ENCODE data around the gene LRRC17. TPM values are rescaled to one million over a fixed set of nuclear protein-coding genes. Genes with fewer than 3 reads are reported as not detected.
A peak's percentile ranks its signal among the peaks of the same experiment; 100 is the strongest.

Gene LRRC17
- total and polyA plus RNA-seq, 2 experiments from 2014 or later = 0.18 to 1.5 TPM

GRCh38 chr7:102991540-102992214 is 78.9 kb downstream of the LRRC17 start:
- WGBS, 2 experiments (ENCODE audit: low coverage in 1 of 2, low lambda C conversion rate in 2 of 2, missing lambda C conversion rate in 2 of 2) = 17 to 21% methylated on average over 2 of the region's 2 CpGs
- Histone ChIP-seq H3K9ac (no peak overlapping the region), H3K36me3 (ENCODE audit: low read depth) (no peaks in the 10 kb centered on the region), H2AFZ (no peak overlapping the region), H3K4me2 (ENCODE audit: unreplicated experiment) (peak overlapping the region; percentile 32), H4K20me1 (ENCODE audit: insufficient read depth) (no peaks in the 10 kb centered on the region), H3K79me2 (ENCODE audit: insufficient read depth) (no peaks in the 10 kb centered on the region), H3K4me1 (ENCODE audit: insufficient read depth) (peaks cover 40% of the 10 kb centered on the region), H3F3A (ENCODE audit: insufficient read depth) (peaks cover 32% of the 10 kb centered on the region), H3K4me3 (no peak overlapping the region), H3K27ac (peak overlapping the region; percentile 23), H3K9me2 (ENCODE audit: insufficient read depth) (no peaks in the 10 kb centered on the region), H3K9me3 (ENCODE audit: low read depth) (no peaks in the 10 kb centered on the region), H3K27me3 (replicated peaks; ENCODE audit: insufficient read depth) (no peaks in the 10 kb centered on the region)
- in situ Hi-C loops (cut with MboI) = no loop called here
- no peak for TF ChIP-seq EZH2phosphoT487 (IDR thresholded peaks at IDR 0.05; ENCODE audit: insufficient read depth, low read depth)
- DNase-seq = peak; percentile 97

DNA sequence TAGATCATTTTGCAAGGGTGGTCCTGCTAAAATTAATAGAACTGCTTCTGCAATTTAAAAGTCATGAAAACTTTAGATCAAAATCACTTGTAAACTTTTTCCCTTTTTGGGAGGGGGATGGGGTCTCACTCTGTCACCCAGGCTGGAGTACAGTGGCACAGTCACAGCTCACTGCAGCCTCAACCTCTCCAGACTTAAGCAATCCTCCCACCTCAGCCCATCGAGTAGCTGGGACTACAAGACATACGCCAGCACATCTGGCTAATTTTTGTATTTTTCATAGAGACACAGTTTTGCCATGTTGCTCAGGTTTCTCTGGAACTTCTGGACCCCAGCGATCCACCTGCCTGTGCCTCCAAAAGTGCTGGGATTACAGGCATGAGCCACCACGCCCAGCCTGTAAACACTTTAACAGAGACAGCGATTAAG is 79.7 kb downstream of the LRRC17 start:
- no peak overlapping the region for H3K9ac ChIP-seq
- in situ Hi-C loops (cut with MboI) = no loop called here
- H3K4me3 ChIP-seq = no peak overlapping the region
- DNase-seq = no peak
- no peaks in the 10 kb centered on the region for H3K79me2 ChIP-seq (ENCODE audit: insufficient read depth)
- peak overlapping the region; percentile 29 for H3K27ac ChIP-seq
- no peak overlapping the region for H2AFZ ChIP-seq
- peaks cover 40% of the 10 kb centered on the region for H3K4me1 ChIP-seq (ENCODE audit: insufficient read depth)
- peaks cover 32% of the 10 kb centered on the region for H3F3A ChIP-seq (ENCODE audit: insufficient read depth)
- no peaks in the 10 kb centered on the region for H3K9me2 ChIP-seq (ENCODE audit: insufficient read depth)
- TF ChIP-seq EZH2phosphoT487 (IDR thresholded peaks at IDR 0.05; ENCODE audit: insufficient read depth, low read depth) = no peak
- TF ChIP-seq EZH2 (IDR thresholded peaks at IDR 0.05; ENCODE audit: insufficient read depth, poor library complexity, severe bottlenecking) = no peak
- no peaks in the 10 kb centered on the region for H3K9me3 ChIP-seq (ENCODE audit: low read depth)
- no peaks in the 10 kb centered on the region for H4K20me1 ChIP-seq (ENCODE audit: insufficient read depth)
- no peaks in the 10 kb centered on the region for H3K36me3 ChIP-seq (ENCODE audit: low read depth)
- peak overlapping the region; percentile 26 for H3K4me2 ChIP-seq (ENCODE audit: unreplicated experiment)
- WGBS, 2 experiments (ENCODE audit: low coverage in 1 of 2, low lambda C conversion rate in 2 of 2, missing lambda C conversion rate in 2 of 2) = 80 to 82% methylated on average over 5 of the region's 5 CpGs
- no peaks in the 10 kb centered on the region for H3K27me3 ChIP-seq (replicated peaks; ENCODE audit: insufficient read depth)

DNA sequence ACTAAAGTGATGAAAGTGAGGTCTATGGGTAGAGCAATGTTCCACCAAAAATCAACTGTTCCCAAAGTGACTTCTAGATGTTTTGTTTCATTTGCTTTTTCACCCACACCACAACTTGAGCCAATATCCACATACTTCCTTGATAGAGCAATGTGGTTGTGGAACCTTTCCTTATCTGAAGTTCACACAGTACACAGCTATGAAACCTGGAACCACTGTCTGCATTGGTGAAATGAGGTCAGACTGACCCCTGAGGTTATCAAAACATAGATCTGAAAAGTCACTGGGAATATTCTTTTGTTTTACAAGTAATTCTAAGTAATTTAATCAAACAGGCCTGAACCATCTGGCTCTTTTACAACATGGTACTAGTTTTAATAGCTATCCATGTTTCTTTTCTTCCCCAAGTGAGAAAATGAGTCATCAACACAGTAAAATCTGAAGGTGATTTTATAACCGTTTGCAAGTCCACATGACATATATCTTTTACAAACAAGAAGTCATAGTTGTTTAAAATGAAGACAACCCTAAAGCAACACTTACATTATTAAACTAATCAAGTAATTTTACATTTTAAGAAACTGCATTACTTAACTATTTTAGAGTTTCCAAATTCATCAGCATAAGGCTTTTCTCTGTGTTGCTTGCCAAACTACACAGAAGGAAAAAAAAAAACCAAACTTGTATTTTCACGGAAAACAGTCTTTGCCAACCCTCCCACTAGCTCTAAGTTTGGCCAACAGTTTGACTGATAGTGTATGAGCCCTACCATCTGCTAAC is 80.3 kb downstream of the LRRC17 start:
- H3K4me2 ChIP-seq (ENCODE audit: unreplicated experiment) = peak overlapping the region; percentile 26
- H3K9me2 ChIP-seq (ENCODE audit: insufficient read depth) = no peaks in the 10 kb centered on the region
- peak; percentile 62 for DNase-seq
- H3K27ac ChIP-seq = peak overlapping the region; percentile 29
- H3K79me2 ChIP-seq (ENCODE audit: insufficient read depth) = no peaks in the 10 kb centered on the region
- H3K9me3 ChIP-seq (ENCODE audit: low read depth) = no peaks in the 10 kb centered on the region
- in situ Hi-C loops (cut with MboI) = no loop called here
- no peaks in the 10 kb centered on the region for H3K36me3 ChIP-seq (ENCODE audit: low read depth)
- TF ChIP-seq EZH2 (IDR thresholded peaks at IDR 0.05; ENCODE audit: insufficient read depth, poor library complexity, severe bottlenecking) (no peak), EZH2phosphoT487 (IDR thresholded peaks at IDR 0.05; ENCODE audit: insufficient read depth, low read depth) (no peak)
- no peaks in the 10 kb centered on the region for H3K27me3 ChIP-seq (replicated peaks; ENCODE audit: insufficient read depth)
- 3 to 5% methylated on average over 2 of the region's 2 CpGs for WGBS, 2 experiments (ENCODE audit: low coverage in 1 of 2, low lambda C conversion rate in 2 of 2, missing lambda C conversion rate in 2 of 2)
- no peaks in the 10 kb centered on the region for H4K20me1 ChIP-seq (ENCODE audit: insufficient read depth)
- H3K4me1 ChIP-seq (ENCODE audit: insufficient read depth) = peaks cover 40% of the 10 kb centered on the region
- H3K9ac ChIP-seq = no peak overlapping the region
- no peak overlapping the region for H2AFZ ChIP-seq
- H3K4me3 ChIP-seq = no peak overlapping the region
- peaks cover 32% of the 10 kb centered on the region for H3F3A ChIP-seq (ENCODE audit: insufficient read depth)

DNA sequence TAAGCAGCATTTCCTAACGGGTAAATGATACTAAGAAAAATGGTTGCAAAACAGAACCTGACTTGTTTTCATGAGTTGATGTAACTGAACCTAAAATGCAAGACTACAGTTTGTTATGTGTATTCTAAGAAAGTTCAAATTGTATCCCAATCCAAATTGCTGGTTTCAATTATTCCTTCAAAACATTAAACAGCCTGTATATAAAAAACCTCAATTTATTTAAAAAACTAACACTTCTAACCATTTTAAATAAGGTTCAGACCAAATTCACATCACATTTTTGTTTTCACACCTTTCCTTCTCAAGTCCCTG is 80.9 kb downstream of the LRRC17 start:
- H3K27ac ChIP-seq = peak overlapping the region; percentile 29
- H3K79me2 ChIP-seq (ENCODE audit: insufficient read depth) = no peaks in the 10 kb centered on the region
- H3K9me3 ChIP-seq (ENCODE audit: low read depth) = no peaks in the 10 kb centered on the region
- DNase-seq = no peak
- H3K4me2 ChIP-seq (ENCODE audit: unreplicated experiment) = peak overlapping the region; percentile 26
- H3K36me3 ChIP-seq (ENCODE audit: low read depth) = no peaks in the 10 kb centered on the region
- H3K27me3 ChIP-seq (replicated peaks; ENCODE audit: insufficient read depth) = no peaks in the 10 kb centered on the region
- no peak overlapping the region for H3K4me3 ChIP-seq
- peaks cover 32% of the 10 kb centered on the region for H3F3A ChIP-seq (ENCODE audit: insufficient read depth)
- in situ Hi-C loops (cut with MboI) = no loop called here
- no peak overlapping the region for H3K9ac ChIP-seq
- 10 to 11% methylated on average over 1 of the region's 1 CpG for WGBS, 2 experiments (ENCODE audit: low coverage in 1 of 2, low lambda C conversion rate in 2 of 2, missing lambda C conversion rate in 2 of 2)
- no peak overlapping the region for H2AFZ ChIP-seq
- no peak for TF ChIP-seq EZH2phosphoT487 (IDR thresholded peaks at IDR 0.05; ENCODE audit: insufficient read depth, low read depth)
- TF ChIP-seq EZH2 (IDR thresholded peaks at IDR 0.05; ENCODE audit: insufficient read depth, poor library complexity, severe bottlenecking) = no peak
- no peaks in the 10 kb centered on the region for H3K9me2 ChIP-seq (ENCODE audit: insufficient read depth)
- no peaks in the 10 kb centered on the region for H4K20me1 ChIP-seq (ENCODE audit: insufficient read depth)
- H3K4me1 ChIP-seq (ENCODE audit: insufficient read depth) = peaks cover 40% of the 10 kb centered on the region

Data from GM23248 (cell line).